Activated T-cell treated with anti-CD3 and anti-CD28 coated beads, Interleukin-2, amount 50 U/mL, for 1 hour (primary cell): ENCODE results near the gene TMEM19.
A peak's percentile ranks its signal among the peaks of the same experiment; 100 is the strongest.

Source experiments
- DNase-seq: peaks from one replicate; pipeline ENCODE4 v3.0.0-alpha.2; 2020

Gene TMEM19

DNA sequence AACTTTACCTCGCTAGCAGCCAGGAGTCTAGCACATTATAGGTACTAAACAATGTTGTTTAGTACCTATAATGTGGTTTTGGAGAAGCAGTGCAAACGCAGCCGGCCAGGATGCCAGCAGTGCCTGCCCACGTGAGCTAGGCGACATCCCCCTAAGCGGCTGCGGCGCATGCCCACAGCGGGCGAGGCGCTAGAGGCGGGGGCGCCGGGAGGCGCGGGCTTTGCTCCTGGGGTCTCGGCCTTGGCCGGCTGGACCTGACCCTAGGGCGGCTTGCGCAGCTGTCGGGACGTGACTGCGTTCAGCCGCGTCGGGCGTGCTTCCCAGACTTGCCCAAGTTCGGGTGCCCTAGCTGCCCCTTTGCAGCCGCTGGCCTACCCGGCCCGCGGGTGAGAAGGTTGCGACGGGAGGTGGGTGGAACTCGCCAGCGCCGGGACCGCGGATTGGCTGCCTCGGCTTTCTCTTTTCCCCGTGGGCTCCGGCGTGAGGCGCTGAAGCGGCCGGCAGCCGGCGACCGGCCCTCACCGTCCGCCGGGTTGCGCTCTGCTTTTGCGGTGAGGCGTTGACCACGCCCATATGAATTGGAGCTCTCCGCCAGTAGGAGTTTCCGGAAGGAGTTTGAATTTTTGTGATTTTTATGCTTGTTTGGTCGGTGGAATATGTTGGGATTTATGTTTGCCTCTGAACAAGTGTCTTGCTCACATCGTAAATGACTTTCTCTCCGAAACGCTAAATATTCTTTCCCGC is at the start of gene TMEM19:
Gene TMEM19 (plus strand): TSS at position 169 of the 744 bp plus-strand sequence. CDS start 599 bp downstream, outside the sequence.
- DNase-seq, result peak; percentile 86

DNA sequence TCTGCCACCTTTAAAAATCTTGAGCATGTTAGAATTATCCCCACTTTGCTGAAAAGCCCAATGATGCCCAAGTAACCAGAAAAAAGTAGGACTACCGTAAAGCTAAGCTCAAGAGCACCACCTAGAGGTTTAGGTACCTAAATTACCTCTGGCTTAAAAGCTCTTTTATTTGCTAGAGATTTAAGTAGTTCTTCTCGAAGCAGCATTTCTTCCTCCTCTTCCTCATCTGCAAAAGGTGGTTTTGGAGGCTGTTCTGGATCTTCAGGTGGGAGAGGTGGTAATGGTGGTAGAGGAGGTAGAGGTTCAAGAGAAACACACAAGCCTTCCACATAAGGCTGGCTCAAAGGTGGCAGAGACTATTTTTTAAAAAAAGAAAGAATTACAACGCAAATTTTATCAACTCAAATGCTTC is 49.2 kb upstream of the TMEM19 start:
- DNase-seq, result no peak

DNA sequence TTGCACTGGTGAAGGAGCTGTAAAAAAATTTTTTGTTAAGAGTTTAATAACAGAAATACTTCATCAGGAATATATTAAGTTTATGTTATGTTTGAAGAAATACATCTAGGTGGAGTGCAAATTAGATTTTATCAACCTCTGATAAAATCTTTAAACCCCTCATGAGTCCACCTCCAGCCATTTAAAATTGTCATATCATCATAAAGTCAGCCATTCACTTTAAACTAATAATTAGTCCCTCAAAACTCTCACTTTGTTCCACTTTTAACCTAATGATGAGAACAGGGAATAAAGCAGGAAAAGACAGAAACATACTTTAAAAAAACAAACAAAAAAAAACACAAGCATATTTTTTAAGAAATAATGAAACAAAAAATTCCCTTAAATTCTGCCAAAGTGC is 47.4 kb upstream of the TMEM19 start:
- DNase-seq, result no peak

DNA sequence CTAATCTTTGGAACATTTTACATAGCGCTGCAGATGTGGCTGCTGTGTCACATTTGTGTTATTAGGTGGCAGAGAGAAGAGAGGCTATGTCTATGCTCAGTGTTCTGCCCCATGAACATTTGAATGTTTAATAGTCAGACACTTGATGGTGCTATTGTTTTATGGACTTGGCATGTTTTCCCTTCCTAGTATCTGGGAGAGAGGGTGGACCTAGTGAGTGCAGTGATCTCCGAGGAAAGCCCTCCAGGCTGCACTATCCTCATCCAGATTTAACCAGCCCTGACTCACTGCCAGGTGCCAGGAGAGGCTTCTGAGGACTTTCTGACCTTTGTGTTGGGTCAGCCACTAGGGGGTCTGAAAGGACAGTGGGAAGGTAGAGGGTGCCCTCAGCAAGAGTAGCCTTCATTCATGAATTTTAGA is 46.5 kb upstream of the TMEM19 start:
- DNase-seq, result no peak

DNA sequence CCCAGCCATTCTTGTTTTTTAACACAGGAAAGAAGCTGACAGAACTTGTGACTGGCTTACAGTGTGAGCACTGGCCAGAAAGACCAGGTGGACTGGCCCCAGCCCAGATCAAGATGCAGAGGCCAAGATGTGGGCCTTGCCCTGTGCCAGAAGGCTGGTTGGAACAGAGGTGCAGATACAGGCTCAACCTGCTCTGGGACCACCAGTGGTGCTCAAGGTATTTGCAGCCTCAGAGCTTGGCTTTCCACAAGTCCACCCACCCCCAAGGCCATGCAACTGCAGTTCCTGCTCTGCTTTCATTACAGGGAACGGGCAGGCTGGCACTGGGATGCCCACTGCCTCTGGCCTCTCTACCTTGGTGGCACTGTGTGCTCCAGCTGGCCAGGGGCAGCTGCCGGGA is 45.6 kb upstream of the TMEM19 start:
- no peak for DNase-seq

DNA sequence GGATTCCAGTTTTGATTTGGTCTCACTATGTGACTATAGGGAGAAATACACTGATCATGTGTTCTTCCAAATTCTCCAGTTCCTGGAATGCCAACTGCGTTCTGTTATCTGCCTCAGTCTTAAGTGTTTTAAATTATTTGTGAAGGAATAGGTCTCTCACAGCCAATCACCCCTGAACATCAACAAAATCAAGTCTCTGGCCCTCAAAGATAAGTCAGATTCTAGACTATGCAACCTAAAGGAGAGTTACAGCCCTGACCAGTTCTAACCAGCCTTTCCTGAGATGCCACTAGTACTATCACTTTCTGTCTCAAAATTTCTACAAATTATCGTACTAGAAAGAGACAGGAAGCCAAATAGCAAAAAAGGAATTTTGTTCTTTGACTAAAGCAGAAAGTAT is 44.5 kb upstream of the TMEM19 start:
- DNase-seq, result no peak

DNA sequence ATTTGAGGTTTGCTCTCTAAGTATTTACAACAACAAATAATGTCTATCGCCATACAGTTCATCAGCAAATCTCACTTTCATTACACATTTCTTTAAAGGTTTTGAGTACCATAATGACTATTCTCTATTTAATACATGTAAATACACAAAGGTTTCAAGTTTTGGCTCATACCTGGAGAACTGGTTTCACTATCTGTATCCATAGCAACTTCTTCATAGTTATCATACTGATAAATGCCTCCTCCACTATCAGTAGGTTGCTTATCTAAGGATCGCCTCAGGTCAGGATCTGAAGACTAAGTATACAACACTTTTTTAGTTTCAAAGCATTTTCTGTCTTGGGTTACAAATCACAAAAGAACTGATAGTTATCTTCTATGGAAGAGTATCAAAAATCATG is 43.6 kb upstream of the TMEM19 start:
- DNase-seq, result no peak

DNA sequence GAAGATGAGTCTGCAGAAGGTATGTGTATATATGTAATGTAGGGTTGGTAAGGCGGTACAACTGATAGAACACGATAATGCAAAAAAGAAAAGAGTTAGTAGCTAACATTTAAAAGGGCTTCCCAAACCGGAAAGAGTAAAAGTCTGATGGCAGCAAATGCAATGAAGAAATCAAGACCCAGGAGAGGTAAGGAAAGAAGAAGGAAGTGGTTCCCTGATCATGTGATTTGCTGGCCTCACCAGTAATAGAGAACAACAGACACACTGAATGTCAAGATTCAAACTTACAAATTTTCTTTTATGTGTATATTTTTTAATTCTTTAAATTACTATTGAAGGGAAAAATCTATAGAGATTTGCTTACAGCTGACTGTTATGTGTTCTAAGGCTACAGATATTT is 40.6 kb upstream of the TMEM19 start:
- DNase-seq, result no peak

DNA sequence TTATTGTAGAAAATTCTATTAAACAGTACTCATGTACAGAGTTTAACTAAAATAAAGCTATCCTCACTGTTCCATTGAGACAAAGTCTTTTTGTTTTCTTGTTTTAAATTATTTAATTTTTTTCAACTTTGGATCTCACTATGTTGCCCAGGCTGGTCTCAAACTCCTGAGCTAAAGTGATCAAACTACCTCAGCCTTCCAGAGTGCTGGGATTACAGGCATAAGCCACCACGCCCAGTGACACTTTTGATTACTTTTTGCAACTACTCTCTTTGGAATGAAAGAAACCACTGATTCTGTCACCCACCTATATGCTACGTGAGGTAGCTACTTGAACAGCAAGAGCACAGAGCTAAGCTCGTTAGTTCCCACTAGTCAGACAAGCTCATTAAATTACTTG is 39.4 kb upstream of the TMEM19 start:
- DNase-seq, result no peak

DNA sequence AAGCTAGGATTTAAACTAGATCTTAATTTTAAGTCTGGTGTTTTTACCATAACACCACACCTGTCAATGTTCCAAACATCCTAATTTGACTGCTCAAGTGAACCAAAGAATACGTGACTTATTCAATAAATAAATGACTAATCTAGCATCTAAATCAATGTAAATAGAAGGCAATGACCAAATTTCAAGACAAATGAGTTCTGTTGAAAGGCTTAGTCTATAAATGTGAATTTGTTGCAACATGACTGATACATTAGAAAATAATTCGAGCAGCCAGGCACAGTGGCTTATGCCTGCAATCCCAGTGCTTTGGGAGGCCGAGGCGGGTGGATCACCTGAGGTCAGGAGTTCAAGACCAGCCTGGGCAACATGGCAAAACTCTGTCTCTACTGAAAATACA is 37.3 kb upstream of the TMEM19 start:
- DNase-seq, result no peak

DNA sequence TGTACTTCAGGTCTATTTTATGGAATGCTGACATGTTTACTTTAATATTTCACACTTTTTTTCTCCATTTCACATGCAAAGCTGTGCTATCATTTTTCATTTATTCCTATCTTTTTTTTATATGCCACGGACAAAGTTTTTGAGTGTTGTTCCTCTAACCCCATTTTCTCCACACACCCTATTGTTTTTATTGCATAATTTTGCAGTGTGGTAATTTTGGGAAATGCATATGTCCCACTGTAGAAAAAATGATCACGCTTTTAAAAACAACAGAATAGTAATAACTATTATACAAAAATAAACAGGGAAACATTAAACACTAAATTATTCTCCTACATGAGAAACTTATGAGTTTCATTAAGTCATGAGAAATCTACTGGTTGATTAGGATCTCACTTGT is 36.5 kb upstream of the TMEM19 start:
- no peak for DNase-seq

DNA sequence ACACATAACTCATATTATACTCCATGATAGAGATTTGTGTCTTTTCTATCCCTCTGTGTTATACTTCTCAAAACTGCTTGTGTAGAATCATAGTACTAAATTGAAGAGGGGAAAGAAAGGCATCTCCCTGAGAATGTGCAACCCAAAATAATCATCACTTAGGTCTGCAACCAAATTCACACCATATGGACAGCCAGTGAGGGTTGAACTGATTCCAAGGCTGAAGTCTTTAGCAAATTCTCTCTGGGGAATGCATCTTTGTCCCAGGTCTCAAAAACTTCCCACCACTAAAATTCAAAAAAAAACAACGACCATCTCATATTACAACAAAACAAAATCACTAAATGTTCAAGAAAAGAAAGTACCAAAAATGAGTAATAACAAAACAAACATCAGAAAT is 33.2 kb upstream of the TMEM19 start:
- DNase-seq, result no peak

DNA sequence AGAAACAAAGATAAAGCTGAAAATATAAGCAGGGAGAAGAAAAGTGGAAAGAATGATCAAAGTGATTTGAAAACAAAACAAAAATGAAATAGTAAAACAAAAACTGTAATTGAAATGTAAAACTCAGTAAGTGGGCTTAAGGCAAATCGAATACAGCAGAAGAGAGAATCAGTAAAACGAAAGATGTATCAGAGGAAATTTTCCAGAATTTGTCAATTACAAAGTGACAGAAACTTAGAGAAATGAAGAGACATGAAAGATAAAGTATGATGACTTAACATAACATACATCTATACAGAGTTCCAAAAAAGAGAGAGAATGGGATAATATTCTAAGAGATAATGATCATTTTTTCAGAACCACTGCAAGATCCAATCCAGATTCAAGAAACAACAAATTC is 32.7 kb upstream of the TMEM19 start:
- DNase-seq, result no peak

DNA sequence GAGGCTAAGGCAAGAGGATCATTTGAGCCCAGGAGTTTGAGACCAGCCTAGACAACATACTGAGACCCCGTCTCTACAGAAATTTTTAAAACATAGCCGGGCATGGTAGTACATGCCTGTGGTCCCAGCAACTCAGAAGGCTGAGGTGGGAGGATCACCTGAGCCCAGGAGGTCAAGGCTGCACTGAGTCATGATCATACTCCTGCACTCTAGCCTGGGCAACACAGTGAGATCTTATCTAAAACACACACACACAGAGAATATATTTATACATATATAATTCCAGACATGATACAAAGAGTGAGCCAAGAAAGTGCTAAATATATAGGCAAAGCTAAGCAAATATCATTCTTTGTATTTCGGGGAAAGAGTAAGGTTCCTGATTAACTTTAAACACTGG is 31.7 kb upstream of the TMEM19 start:
- DNase-seq, result no peak

DNA sequence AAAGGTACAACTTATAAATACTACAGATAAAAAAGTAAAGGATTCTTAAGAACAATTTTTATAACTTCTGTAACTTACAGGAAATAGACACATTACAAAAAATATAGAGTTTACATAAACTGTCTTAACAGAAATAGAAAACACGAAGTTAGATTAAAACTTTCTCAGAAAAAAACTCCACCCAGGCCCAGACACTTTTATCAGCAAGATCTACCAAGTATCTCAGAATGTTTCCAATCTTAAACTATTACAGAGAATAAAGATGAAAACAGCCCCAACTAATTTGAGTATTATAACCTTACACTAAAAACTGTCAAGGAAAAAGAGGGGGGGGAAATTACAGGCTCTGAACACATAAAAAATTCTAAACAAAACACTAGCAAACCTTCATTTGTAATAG is 30.4 kb upstream of the TMEM19 start:
- DNase-seq, result no peak

DNA sequence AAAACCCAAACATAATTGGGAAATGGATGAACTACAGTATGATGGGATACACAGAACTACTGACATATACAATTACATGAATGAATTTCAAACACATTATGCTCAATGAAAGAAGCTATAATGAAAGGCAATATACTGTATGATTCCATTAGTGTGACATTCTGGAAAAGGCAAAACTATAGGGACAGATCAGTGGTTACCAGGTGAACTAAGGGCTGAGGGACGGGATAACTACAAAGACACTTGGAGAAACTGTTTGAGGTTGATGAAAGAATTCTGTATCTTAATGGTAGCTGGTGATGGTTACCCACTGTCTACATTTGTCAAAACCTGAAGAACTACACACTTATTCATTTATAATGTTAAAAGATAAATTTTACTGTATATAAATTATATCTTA is 30.0 kb upstream of the TMEM19 start:
- no peak for DNase-seq

DNA sequence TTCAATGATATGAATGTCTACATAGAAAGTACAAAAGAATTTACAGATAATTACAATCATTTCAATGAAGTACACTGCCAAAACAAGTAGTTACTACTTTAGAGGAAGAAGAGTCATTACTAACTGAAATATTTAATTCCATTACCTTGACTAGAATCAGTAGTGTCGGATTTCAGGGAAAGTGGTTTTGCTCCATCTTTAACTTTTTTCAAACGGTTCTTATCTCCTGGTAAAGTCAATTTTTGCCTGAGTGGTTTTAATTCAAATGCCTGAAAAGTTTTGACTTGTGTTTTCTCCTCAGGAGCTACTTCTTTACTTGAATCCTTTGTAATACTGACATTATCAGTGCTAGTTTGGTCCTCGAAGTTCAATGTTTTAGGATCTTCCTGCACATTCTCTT is 29.1 kb upstream of the TMEM19 start:
- DNase-seq, result no peak

DNA sequence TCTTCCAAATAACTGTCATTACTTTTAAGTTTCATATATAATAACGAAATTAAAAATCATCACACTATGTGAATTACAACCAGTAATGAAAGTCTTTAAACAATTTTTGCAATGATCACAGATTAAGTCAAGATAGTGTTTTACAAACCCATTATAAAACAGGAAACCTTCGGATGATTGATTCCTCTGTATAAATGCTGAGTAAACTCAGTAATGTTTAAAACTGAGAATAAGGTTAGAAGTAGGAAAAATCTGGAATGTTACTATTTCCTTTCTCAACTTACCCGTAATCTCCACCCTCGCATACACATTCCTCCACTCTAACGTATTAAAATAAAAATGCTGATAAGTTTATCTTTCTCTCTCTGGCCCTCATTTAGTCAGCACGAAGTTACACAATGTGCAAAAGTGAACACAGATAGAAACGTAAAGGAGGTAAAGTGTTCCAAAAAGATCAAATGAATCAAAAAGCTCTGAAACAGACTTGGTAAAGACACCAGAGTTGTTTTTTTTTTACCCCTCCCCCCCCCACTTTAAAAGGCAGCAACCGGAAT is 23.8 kb upstream of the TMEM19 start:
- DNase-seq, result no peak

DNA sequence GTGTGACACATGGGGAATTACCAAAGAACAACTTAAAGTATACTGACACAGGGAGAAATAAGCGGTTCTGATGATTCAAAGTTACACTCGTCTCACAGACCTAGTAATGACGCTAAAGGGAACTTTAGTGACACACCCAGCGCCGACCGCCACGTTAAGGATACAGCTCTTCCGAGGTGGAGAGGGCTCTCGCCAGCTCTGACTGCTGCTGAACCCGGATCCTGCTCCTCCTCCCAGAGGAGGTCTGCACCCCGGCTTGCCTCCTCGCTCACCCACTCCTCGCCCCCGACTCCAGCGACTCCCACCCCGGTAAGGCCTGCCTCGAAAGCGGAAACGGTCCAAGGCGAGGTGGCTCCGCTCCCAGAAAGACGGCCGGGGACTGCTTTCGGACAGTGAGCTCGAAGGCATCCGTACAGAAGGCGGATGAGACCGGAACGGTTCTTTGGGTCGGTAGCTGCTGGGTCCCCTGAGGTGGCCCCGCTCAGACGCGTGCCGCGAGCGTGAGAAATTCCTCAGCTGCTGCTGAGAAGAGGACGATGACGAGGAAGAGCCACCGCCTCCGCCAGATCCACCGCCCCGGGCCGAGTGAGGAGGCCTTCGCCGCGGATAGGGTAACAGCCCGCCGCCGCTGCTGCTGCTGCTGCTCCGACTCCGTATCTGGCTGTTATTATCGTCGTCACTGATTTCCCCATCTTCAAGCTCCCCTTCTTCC is 22.9 kb upstream of the TMEM19 start:
- peak; percentile 79 for DNase-seq

DNA sequence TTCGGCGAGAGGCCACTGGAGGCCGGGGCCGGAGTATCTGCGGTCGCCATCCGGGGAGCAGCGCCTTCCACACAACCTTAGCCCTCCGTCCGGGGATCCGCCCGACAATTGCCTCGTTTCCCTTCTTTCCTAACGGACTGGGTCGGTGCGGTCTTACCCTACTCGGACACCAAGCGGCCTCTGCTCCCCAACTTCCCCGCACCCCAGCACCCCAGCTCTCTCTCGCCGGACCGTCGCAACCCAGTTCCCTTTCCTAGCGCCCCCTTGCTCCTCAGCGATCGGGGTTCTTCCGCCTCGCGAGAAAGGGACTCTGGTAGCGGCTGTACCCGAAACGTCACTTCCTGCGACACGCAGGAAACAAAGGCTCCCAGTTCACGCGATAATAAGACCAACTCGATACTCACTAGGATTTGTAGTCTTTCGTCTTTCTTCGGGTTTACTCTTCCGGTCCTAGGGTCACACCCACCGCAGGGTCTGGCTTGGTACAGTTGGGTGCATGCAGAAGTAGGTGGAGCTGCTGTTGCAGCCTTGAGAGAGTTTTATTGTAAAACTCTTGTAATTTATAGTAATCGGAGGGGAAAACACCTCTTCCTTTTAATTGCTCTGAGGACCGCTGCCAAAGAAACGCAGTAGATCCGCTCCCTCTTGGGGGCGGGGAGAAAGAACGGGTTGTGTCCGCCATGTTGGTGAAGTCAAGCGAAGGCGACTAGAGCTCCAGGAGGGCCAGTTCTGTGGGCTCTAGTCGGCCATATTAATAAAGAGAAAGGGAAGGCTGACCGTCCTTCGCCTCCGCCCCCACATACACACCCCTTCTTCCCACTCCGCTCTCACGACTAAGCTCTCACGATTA is 22.1 kb upstream of the TMEM19 start, which contains the start of the genes THAP2 and ZFC3H1:
Gene THAP2 (plus strand): TSS at position 741 of the 850 bp plus-strand sequence. CDS start 209 bp downstream, outside the sequence.
Gene ZFC3H1 (minus strand): TSS at position 288 of the 850 bp plus-strand sequence. CDS start 238 bp downstream, at position 50.
- peak; percentile 85 for DNase-seq

DNA sequence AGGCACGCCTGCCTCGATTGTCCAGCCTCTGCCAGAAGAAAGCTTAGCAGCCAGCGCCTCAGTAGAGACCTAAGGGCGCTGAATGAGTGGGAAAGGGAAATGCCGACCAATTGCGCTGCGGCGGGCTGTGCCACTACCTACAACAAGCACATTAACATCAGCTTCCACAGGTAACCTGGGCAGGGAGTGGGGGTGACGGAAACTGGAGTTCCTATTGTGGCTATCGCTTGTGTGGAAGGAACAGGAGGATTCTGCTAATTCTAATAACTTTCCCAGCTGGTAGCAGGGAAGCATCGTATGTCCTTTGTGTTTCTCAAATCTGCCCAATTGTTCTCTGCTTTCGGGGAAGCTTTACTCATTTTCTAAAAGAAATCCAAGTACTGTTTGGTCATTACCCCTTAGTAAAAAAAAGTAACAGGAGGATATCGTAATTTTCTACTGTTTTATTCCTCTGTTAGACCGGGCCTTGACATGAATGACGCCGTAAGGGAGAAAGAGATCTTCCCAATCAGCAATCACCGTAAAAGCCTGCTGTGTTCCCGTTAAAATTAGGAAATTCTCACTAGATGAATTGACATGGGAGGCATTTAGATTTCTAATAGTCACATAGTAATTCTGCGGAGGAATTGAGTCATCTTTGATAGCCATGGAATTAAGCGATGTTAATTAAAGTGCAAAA is 21.3 kb upstream of the TMEM19 start:
- no peak for DNase-seq

DNA sequence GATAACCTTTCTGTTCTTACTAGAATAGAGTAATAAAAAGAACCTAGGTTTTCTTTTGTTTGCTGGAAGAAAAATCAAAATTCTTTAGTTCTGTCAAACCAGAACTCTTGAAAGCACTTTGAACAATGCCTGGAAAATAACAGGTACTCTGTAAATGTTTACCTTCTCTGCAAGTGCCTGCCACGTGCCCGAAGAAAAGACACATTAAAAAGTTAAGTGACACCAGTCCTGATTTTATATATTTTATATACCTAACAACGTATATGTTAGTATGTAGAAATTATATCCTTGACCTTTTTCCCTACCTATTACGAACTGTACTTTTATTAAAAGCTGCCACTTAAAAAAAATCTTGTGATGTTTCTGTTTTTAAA is 20.8 kb upstream of the TMEM19 start:
- DNase-seq, result no peak

DNA sequence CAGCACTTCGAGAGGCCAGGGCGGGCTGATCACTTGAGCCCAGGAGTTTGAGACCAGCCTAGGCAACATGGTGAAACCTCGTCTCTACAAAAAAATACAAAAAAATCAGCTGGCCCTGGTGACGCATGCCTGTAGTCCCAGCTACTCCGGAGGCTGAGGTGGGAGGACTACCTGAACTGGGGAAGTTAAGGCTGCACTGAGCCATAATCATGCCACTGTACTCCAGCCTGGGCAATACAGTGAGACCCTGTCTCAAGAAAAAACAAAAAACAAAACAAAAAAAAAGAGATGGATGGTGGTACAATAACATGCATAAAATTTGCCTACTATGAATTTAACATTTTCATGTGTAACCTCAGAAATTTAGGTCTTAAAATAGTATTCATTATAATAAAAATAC is 19.6 kb upstream of the TMEM19 start:
- DNase-seq, result no peak
